ENCODE measurements around the gene IL11. TPM values are rescaled to one million over a fixed set of nuclear protein-coding genes. Genes with fewer than 3 reads are reported as not detected.
A peak's percentile ranks its signal among the peaks of the same experiment; 100 is the strongest.

Gene IL11
- total and polyA plus RNA-seq, 2 experiments from 2014 or later: 6.7 to 28.7 TPM

DNA sequence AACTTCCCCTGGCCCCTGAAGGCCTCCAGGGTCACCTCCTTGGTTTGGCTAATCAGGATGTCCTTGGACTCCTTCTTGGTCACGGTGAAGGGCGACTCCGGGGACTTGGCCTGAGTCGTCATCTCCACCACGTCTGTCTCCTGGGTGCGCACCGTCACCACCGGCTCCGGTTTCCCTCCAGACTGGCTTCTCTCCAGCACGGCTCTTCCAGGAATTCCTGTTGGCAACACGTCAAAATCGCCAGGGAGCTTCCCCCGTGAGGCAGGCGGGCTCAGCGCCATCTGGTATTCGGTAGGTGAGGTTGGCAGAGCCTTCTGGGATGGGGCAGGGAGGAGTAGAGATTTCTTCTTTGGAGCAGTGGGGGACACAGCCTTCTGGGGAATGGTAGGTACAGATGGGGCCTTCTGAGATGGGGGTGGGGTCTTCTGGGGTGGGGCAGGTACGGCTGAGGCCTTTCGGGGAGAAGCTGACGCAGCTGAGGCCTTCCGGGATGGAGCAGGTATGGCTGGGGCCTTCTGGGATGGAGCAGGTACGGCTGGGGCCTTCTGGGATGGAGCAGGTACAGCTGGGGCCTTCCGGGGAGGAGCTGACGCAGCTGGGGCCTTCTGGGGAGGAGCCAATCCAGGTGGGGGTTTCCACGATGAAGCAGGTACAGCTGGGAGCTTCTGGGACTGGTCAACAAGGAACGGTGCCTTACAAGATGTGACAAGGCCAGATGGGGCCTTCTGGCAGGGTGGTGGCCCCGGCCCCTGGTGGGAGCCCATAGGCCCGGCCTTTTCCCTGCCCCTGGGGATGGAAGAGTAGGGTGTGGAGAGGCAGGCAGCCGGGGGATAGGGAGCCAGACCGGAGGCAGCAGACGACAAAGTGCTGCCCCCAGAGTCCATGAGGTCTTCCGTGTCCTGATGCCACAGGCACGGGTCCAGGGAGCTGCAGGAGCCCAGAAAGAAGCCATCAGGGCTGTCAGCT lies 11.0 kb downstream of the IL11 start:
- TF ChIP-seq EZH2 (IDR thresholded peaks at IDR 0.05; ENCODE audit: insufficient read depth, poor library complexity, severe bottlenecking): no peak
- TF ChIP-seq EZH2phosphoT487 (IDR thresholded peaks at IDR 0.05; ENCODE audit: insufficient read depth, low read depth): no peak
- in situ Hi-C loops (cut with MboI): no loop called here

DNA sequence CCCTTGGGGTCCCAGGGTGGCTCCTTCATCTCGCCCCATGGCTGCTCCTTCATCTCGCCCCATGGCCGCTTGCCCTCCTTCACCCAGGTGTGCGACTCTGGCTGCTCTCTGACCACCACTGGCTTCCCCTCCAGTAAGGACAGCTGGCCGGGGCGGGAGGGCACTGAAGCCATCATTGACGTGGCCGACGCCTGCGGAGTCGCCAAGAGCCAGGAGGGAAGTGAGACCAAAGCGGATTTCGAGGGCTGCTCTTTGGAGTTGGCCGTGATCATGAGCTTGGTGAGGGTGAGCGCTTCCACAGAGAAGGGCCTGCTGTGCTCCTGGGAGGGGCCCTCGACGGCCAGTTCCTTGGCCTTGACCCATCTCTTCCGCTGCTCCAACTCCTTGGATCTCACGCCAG lies 11.8 kb downstream of the IL11 start:
- Histone ChIP-seq H3K4me2 (ENCODE audit: unreplicated experiment) (no peak overlapping the region), H3K4me1 (ENCODE audit: insufficient read depth) (no peaks in the 10 kb centered on the region), H2AFZ (no peak overlapping the region), H3K36me3 (ENCODE audit: low read depth) (no peaks in the 10 kb centered on the region), H3K27ac (no peak overlapping the region), H3K9me3 (ENCODE audit: low read depth) (no peaks in the 10 kb centered on the region), H3K9me2 (ENCODE audit: insufficient read depth) (no peaks in the 10 kb centered on the region), H3K27me3 (replicated peaks; ENCODE audit: insufficient read depth) (peaks cover 20% of the 10 kb centered on the region), H4K20me1 (ENCODE audit: insufficient read depth) (no peaks in the 10 kb centered on the region), H3K79me2 (ENCODE audit: insufficient read depth) (no peaks in the 10 kb centered on the region), H3F3A (ENCODE audit: insufficient read depth) (no peaks in the 10 kb centered on the region), H3K9ac (no peak overlapping the region), H3K4me3 (no peak overlapping the region)
- WGBS, 2 experiments (ENCODE audit: low coverage in 1 of 2, low lambda C conversion rate in 2 of 2, missing lambda C conversion rate in 2 of 2): 85 to 86% methylated on average over 14 to 19 of the region's 19 CpGs
- TF ChIP-seq EZH2 (IDR thresholded peaks at IDR 0.05; ENCODE audit: insufficient read depth, poor library complexity, severe bottlenecking): no peak
- no peak for TF ChIP-seq EZH2phosphoT487 (IDR thresholded peaks at IDR 0.05; ENCODE audit: insufficient read depth, low read depth)
- in situ Hi-C loops (cut with MboI): no loop called here
- DNase-seq: no peak

More for the DNA sequence above, 11.0 kb downstream of the IL11 start:
- no peak overlapping the region for H2AFZ ChIP-seq
- no peak overlapping the region for H3K27ac ChIP-seq
- H3K79me2 ChIP-seq (ENCODE audit: insufficient read depth): no peaks in the 10 kb centered on the region
- H3K27me3 ChIP-seq (replicated peaks; ENCODE audit: insufficient read depth): peaks cover 17% of the 10 kb centered on the region
- H3K4me2 ChIP-seq (ENCODE audit: unreplicated experiment): no peak overlapping the region
- no peaks in the 10 kb centered on the region for H4K20me1 ChIP-seq (ENCODE audit: insufficient read depth)
- no peak overlapping the region for H3K4me3 ChIP-seq
- H3F3A ChIP-seq (ENCODE audit: insufficient read depth): peaks cover 6% of the 10 kb centered on the region
- no peaks in the 10 kb centered on the region for H3K9me3 ChIP-seq (ENCODE audit: low read depth)
- no peaks in the 10 kb centered on the region for H3K9me2 ChIP-seq (ENCODE audit: insufficient read depth)
- no peak overlapping the region for H3K9ac ChIP-seq
- no peak for DNase-seq
- no peaks in the 10 kb centered on the region for H3K4me1 ChIP-seq (ENCODE audit: insufficient read depth)
- H3K36me3 ChIP-seq (ENCODE audit: low read depth): no peaks in the 10 kb centered on the region
- WGBS, 2 experiments (ENCODE audit: low coverage in 1 of 2, low lambda C conversion rate in 2 of 2, missing lambda C conversion rate in 2 of 2): 67% methylated on average over 28 to 32 of the region's 32 CpGs

DNA sequence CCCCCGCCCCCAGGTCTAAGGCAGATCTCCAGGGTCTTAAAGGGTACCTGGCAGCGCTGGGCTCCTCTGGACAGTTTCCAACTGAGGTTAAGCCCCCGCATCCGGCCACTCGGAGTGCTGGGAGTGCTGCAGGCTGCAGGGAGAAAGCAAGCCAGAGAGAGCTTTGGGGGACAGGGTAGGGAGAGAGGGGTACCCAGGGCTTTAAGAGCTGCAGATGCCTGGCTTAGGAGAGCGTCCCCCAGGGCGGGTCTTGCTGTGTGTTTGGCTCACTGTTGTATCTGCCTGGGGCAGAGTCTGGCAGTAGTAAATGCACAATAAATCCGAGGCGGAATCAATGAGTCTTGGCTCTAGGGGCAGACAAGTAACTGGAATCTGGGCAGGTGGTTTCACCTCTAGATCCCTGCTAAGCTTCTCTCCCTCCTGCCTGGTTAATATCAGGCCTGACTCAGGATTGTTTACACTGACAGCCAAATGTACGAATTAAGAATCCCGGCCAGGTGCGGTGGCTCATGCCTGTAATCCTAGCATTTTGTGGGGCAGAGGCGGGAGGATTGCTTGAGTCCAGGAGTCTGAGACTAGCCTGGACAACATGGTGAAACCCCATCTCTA lies 14.9 kb downstream of the IL11 start:
- Histone ChIP-seq H3K36me3 (ENCODE audit: low read depth) (no peaks in the 10 kb centered on the region), H3K27me3 (replicated peaks; ENCODE audit: insufficient read depth) (peaks cover 40% of the 10 kb centered on the region), H3K9ac (no peak overlapping the region), H3K27ac (no peak overlapping the region), H3K9me2 (ENCODE audit: insufficient read depth) (no peaks in the 10 kb centered on the region), H3K9me3 (ENCODE audit: low read depth) (no peaks in the 10 kb centered on the region), H3K79me2 (ENCODE audit: insufficient read depth) (no peaks in the 10 kb centered on the region), H4K20me1 (ENCODE audit: insufficient read depth) (no peaks in the 10 kb centered on the region), H3K4me1 (ENCODE audit: insufficient read depth) (no peaks in the 10 kb centered on the region), H3K4me3 (no peak overlapping the region), H3K4me2 (ENCODE audit: unreplicated experiment) (no peak overlapping the region), H2AFZ (no peak overlapping the region), H3F3A (ENCODE audit: insufficient read depth) (no peaks in the 10 kb centered on the region)
- no peak for DNase-seq
- in situ Hi-C loops (cut with MboI): no loop called here
- TF ChIP-seq EZH2 (IDR thresholded peaks at IDR 0.05; ENCODE audit: insufficient read depth, poor library complexity, severe bottlenecking) (peak; percentile 12), EZH2phosphoT487 (IDR thresholded peaks at IDR 0.05; ENCODE audit: insufficient read depth, low read depth) (no peak)
- WGBS, 2 experiments (ENCODE audit: low coverage in 1 of 2, low lambda C conversion rate in 2 of 2, missing lambda C conversion rate in 2 of 2): 17 to 20% methylated on average over 12 to 13 of the region's 13 CpGs

- Histone ChIP-seq H2AFZ (peak within 1 kb of the TSS; percentile 54), H3K9me2 (ENCODE audit: insufficient read depth) (no peaks in the 10 kb centered on the region), H3K79me2 (ENCODE audit: insufficient read depth) (no peaks in the 10 kb centered on the region), H3F3A (ENCODE audit: insufficient read depth) (no peaks in the 10 kb centered on the region), H3K27me3 (replicated peaks; ENCODE audit: insufficient read depth) (peaks cover 40% of the 10 kb centered on the region), H3K4me1 (ENCODE audit: insufficient read depth) (no peaks in the 10 kb centered on the region), H3K9ac (peak within 1 kb of the TSS; percentile 20; the same call in 1 of the 2 replicates), H3K4me2 (ENCODE audit: unreplicated experiment) (peak within 1 kb of the TSS; percentile 75), H3K4me3 (peak within 1 kb of the TSS; percentile 67), H3K27ac (no peak within 1 kb of the TSS), H3K36me3 (ENCODE audit: low read depth) (no peaks in the 10 kb centered on the region), H3K9me3 (ENCODE audit: low read depth) (no peaks in the 10 kb centered on the region), H4K20me1 (ENCODE audit: insufficient read depth) (no peaks in the 10 kb centered on the region)
- in situ Hi-C loops (cut with MboI): no loop called here
- 0 to 3% methylated on average over 14 to 37 of the region's 43 CpGs for WGBS, 2 experiments (ENCODE audit: low coverage in 1 of 2, low lambda C conversion rate in 2 of 2, missing lambda C conversion rate in 2 of 2)
- no peak for DNase-seq
- no peak for TF ChIP-seq EZH2phosphoT487 (IDR thresholded peaks at IDR 0.05; ENCODE audit: insufficient read depth, low read depth)
- TF ChIP-seq EZH2 (IDR thresholded peaks at IDR 0.05; ENCODE audit: insufficient read depth, poor library complexity, severe bottlenecking): no peak
These were observed 15.5 kb downstream of the IL11 start, which contains the start of gene COX6B2 for GRCh38 chr19:55354698-55355212. COX6B2 (minus strand) TSS chr19:55354719; CDS start chr19:55354521, 198 bp downstream.
